Erythroblast (primary cell): ENCODE results near the gene SEZ6L.

ENCODE experiments used
- GATA1 ChIP-seq: IDR thresholded peaks from 2 replicates; pipeline ENCODE4 v1.6.1; 2011; ENCODE audit warnings: low read depth, mild to moderate bottlenecking, control low read depth, low read length, moderate library complexity
- POLR2A ChIP-seq: IDR thresholded peaks from 2 replicates; pipeline ENCODE4 v1.6.1; 2011; ENCODE audit warnings: mild to moderate bottlenecking, low read length

DNA sequence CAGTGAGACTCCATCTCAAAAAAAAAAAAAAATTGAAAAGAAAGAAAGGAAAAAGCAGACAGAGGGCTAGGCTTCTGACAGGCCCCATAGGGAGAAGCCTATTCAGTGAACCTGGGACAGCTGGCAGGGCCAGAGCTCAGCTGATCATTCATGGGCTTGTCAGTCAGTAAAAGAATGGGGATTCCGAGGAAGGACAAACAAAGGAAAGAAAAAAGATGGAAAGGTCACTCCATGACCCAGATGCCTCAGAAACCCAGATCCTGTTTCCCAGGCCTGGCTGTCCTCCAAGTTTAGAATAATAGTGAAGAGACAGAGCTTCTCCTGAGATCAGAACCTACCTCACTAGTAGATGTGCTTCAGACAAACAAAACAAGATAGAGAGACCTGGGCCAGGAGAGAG lies 225.5 kb downstream of the SEZ6L start:
- no peak for TF ChIP-seq POLR2A
- TF ChIP-seq GATA1: no peak
